ENCODE results near the gene PANK2.
"Not testable (repeated sequence)": the region's sequence is repeated elsewhere in the genome, so short reads cannot be mapped to it uniquely, and the experiment has no call there.

PANK2 gene

GRCh38 chr20:3971145-3971544, 82.0 kb downstream of the PANK2 start:
- no peak for DNase-seq (ENCODE audit: low read depth, low spot score)
- CTCF ChIA-PET: no interaction called here
- no peak for TF ChIP-seq CTCF (IDR thresholded peaks at IDR 0.05; ENCODE audit: insufficient read depth, low read length, missing control alignments)
- POLR2A ChIA-PET: no interaction called here
- no peak overlapping the region for H3K4me3 ChIP-seq (ENCODE audit: low read depth, low read length)

GRCh38 chr20:3972161-3972560, 83.0 kb downstream of the PANK2 start:
- no peak overlapping the region for H3K4me3 ChIP-seq (ENCODE audit: low read depth, low read length)
- no peak for TF ChIP-seq CTCF (IDR thresholded peaks at IDR 0.05; ENCODE audit: insufficient read depth, low read length, missing control alignments)
- ChIA-PET CTCF (no interaction called here), POLR2A (no interaction called here)
- DNase-seq (ENCODE audit: low read depth, low spot score): no peak

- DNase-seq (ENCODE audit: low read depth, low spot score); CTCF ChIA-PET; H3K4me3 ChIP-seq (ENCODE audit: low read depth, low read length); POLR2A ChIA-PET: not testable (repeated sequence)
Measured at GRCh38 chr20:3972631-3973030, 83.4 kb downstream of the PANK2 start.

GRCh38 chr20:3973705-3974104, 84.5 kb downstream of the PANK2 start:
- TF ChIP-seq CTCF (IDR thresholded peaks at IDR 0.05; ENCODE audit: insufficient read depth, low read length, missing control alignments): no peak
- no peak overlapping the region for H3K4me3 ChIP-seq (ENCODE audit: low read depth, low read length)
- DNase-seq (ENCODE audit: low read depth, low spot score): no peak
- CTCF ChIA-PET: no interaction called here
- POLR2A ChIA-PET: no interaction called here

- H3K4me3 ChIP-seq (ENCODE audit: low read depth, low read length): no peak overlapping the region
- CTCF ChIA-PET: interaction anchor here (1.0 kb wide), 1 partner anchor 50 kb away, joined by 3 read pairs; no protein-coding TSS in a partner anchor
- POLR2A ChIA-PET: no interaction called here
- no peak for TF ChIP-seq CTCF (IDR thresholded peaks at IDR 0.05; ENCODE audit: insufficient read depth, low read length, missing control alignments)
- DNase-seq (ENCODE audit: low read depth, low spot score): no peak
Measured at GRCh38 chr20:3976511-3976910, 87.3 kb downstream of the PANK2 start.
